ENCODE measurements around the gene TMSB4X. TPM values are rescaled to one million over a fixed set of nuclear protein-coding genes. Genes with fewer than 3 reads are reported as not detected.

The TMSB4X gene
- total RNA-seq, 1 experiment from 2014 or later: 2,928 TPM

DNA sequence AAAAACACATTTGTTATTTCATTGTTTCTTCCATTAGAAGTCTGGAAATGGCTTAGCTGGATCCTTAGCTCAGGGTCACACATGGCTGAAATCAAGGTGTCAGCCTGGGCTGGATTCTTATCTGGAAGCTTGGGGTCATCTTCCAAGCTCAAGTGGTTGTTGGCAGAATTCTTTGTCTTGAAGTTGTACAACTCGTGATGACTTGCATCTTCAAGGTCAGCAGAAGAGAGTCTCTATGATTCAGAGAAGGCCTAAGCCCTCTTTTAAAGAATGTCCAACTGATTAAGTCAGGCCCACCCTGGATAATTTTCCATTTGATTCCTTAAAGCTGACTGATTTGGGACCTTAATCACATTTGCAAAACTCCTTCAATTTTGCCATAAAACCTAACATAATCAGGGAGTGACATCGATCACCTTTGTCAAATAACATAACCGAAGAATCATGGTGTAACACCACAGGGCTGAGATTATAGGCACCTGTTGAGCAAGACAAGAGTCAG is 22.1 kb downstream of the TMSB4X start:
- ChIA-PET POLR2A (no interaction called here), CTCF (no interaction called here)
- no peaks in the 10 kb centered on the region for H3K36me3 ChIP-seq (ENCODE audit: control insufficient read depth, insufficient read depth, low read length)
- intact Hi-C loops (cut with micrococcal nuclease; ENCODE audit: unreplicated experiment) (no loop called here), in situ Hi-C loops (cut with HindIII; ENCODE audit: low pct_unique_long_range_greater_than_20kb, low sequenced_read_pairs) (no loop called here)
- peaks cover 7% of the 10 kb centered on the region for H3K4me1 ChIP-seq (ENCODE audit: control insufficient read depth, insufficient read depth, low read length)
- TF ChIP-seq, protein P1, sequence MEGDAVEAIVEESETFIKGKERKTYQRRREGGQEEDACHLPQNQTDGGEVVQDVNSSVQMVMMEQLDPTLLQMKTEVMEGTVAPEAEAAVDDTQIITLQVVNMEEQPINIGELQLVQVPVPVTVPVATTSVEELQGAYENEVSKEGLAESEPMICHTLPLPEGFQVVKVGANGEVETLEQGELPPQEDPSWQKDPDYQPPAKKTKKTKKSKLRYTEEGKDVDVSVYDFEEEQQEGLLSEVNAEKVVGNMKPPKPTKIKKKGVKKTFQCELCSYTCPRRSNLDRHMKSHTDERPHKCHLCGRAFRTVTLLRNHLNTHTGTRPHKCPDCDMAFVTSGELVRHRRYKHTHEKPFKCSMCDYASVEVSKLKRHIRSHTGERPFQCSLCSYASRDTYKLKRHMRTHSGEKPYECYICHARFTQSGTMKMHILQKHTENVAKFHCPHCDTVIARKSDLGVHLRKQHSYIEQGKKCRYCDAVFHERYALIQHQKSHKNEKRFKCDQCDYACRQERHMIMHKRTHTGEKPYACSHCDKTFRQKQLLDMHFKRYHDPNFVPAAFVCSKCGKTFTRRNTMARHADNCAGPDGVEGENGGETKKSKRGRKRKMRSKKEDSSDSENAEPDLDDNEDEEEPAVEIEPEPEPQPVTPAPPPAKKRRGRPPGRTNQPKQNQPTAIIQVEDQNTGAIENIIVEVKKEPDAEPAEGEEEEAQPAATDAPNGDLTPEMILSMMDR (IDR thresholded peaks at IDR 0.05): no peak
- no peak for TF ChIP-seq SIN3A (IDR thresholded peaks at IDR 0.05; ENCODE audit: borderline replicate concordance, insufficient read depth, low read depth, low read length)
- TF ChIP-seq TCF7L2 (IDR thresholded peaks at IDR 0.05; ENCODE audit: low read depth, low read length): no peak
- TF ChIP-seq, protein P2, sequence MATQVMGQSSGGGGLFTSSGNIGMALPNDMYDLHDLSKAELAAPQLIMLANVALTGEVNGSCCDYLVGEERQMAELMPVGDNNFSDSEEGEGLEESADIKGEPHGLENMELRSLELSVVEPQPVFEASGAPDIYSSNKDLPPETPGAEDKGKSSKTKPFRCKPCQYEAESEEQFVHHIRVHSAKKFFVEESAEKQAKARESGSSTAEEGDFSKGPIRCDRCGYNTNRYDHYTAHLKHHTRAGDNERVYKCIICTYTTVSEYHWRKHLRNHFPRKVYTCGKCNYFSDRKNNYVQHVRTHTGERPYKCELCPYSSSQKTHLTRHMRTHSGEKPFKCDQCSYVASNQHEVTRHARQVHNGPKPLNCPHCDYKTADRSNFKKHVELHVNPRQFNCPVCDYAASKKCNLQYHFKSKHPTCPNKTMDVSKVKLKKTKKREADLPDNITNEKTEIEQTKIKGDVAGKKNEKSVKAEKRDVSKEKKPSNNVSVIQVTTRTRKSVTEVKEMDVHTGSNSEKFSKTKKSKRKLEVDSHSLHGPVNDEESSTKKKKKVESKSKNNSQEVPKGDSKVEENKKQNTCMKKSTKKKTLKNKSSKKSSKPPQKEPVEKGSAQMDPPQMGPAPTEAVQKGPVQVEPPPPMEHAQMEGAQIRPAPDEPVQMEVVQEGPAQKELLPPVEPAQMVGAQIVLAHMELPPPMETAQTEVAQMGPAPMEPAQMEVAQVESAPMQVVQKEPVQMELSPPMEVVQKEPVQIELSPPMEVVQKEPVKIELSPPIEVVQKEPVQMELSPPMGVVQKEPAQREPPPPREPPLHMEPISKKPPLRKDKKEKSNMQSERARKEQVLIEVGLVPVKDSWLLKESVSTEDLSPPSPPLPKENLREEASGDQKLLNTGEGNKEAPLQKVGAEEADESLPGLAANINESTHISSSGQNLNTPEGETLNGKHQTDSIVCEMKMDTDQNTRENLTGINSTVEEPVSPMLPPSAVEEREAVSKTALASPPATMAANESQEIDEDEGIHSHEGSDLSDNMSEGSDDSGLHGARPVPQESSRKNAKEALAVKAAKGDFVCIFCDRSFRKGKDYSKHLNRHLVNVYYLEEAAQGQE (IDR thresholded peaks at IDR 0.05; ENCODE audit: insufficient read depth in 1 of 2, low read depth in 2 of 2, low read length in 1 of 2): no peak
- no peak for TF ChIP-seq POLR2AphosphoS5 (IDR thresholded peaks at IDR 0.05; ENCODE audit: low read depth, low read length)
- BruUV-seq (replicated peaks): no TSS peak
- H3K27me3 ChIP-seq (ENCODE audit: control insufficient read depth, insufficient read depth, low read length): no peaks in the 10 kb centered on the region
- H3K4me3 ChIP-seq (ENCODE audit: low read depth in 2 of 2, low read length in 2 of 2): no peak overlapping the region
- peak overlapping the region; percentile 79; the same call in 1 of the 2 replicates for H3K27ac ChIP-seq (ENCODE audit: low read length)
- DNase-seq (ENCODE audit: low read depth, low spot score): no peak
- no peaks in the 10 kb centered on the region for H3K9me3 ChIP-seq (ENCODE audit: control insufficient read depth, insufficient read depth, low read depth, low read length)
- no peak for ATAC-seq

DNA sequence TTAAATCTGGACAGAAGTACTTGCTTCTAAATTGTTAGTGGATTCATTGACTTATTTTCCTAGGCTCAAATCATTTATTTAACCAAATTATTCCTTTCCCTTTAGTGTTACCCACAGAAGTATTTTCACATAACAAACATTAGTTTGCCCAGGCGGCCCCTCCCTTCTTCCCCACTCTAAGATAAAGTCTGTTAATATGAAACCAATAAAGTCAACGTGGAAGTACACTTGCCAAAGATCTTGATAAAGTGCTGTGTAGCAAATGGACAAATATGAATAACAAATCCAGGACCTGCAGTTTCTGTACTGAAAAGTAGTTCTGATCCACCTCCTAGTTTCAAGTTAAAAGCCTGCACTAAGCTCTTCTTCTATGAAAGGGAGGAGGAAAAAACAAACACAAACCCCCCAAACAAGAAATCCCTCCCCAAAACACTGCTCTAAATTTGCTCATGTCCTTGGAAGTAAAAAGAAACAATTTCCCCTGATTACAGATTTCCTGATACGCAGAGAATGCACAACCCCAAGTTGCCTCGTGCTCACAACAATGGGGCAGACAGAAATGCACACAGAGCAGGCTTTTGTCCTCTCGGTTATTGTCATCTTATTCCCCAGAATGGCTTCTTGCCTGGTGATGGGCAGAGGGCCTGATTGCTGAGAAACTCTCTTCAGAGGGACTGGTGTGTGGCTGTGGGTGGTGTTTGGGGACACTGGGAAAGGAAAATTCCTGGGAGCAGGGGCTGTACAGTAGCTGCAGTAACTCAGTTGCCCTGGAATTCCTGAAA is 23.2 kb downstream of the TMSB4X start:
- no peaks in the 10 kb centered on the region for H3K36me3 ChIP-seq (ENCODE audit: control insufficient read depth, insufficient read depth, low read length)
- TF ChIP-seq, protein P2 (IDR thresholded peaks at IDR 0.05; ENCODE audit: insufficient read depth in 1 of 2, low read depth in 2 of 2, low read length in 1 of 2): no peak
- TF ChIP-seq SIN3A (IDR thresholded peaks at IDR 0.05; ENCODE audit: borderline replicate concordance, insufficient read depth, low read depth, low read length) (no peak), POLR2AphosphoS5 (IDR thresholded peaks at IDR 0.05; ENCODE audit: low read depth, low read length) (no peak), TCF7L2 (IDR thresholded peaks at IDR 0.05; ENCODE audit: low read depth, low read length) (no peak)
- TF ChIP-seq, protein P1 (IDR thresholded peaks at IDR 0.05): no peak
- peak overlapping the region; percentile 79 for H3K27ac ChIP-seq (ENCODE audit: low read length)
- H3K27me3 ChIP-seq (ENCODE audit: control insufficient read depth, insufficient read depth, low read length): no peaks in the 10 kb centered on the region
- ATAC-seq (no peak), DNase-seq (ENCODE audit: low read depth, low spot score) (no peak)
- intact Hi-C loops (cut with micrococcal nuclease; ENCODE audit: unreplicated experiment) (no loop called here), in situ Hi-C loops (cut with HindIII; ENCODE audit: low pct_unique_long_range_greater_than_20kb, low sequenced_read_pairs) (no loop called here)
- POLR2A ChIA-PET: no interaction called here
- H3K4me3 ChIP-seq (ENCODE audit: low read depth in 2 of 2, low read length in 2 of 2): no peak overlapping the region
- no peaks in the 10 kb centered on the region for H3K9me3 ChIP-seq (ENCODE audit: control insufficient read depth, insufficient read depth, low read depth, low read length)
- CTCF ChIA-PET: interaction anchor here (0.6 kb wide), 1 partner anchor 226 kb away, joined by 4 read pairs; no protein-coding TSS in a partner anchor
- BruUV-seq (replicated peaks): no TSS peak
- peaks cover 7% of the 10 kb centered on the region for H3K4me1 ChIP-seq (ENCODE audit: control insufficient read depth, insufficient read depth, low read length)

All from Panc1 (cell line).